IMR-90 (cell line): ENCODE results near the gene GALNT5. TPM values are rescaled to one million over a fixed set of nuclear protein-coding genes. Genes with fewer than 3 reads are reported as not detected.

Experiments used
- ATAC-seq: fragments of 200-7000 bp; cut with Tn5 transposase; 2 replicates; pipeline ENCODE4 v1.9.1; 2020; ENCODE audit warnings: low read depth, mild to moderate bottlenecking, moderate library complexity
- BruUV-seq: library from RNA; stranded (reverse); fragments of 400-500 nt; replicated peaks from 2 replicates; lab custom pipeline; 2021; lab: Mats Ljungman, UMichigan
- CTCF ChIA-PET: fragments of 300-600 bp; formaldehyde crosslinking; extraction: SDS; loops from one replicate; lab custom pipeline; 2021; ENCODE audit warnings: antibody characterized with exemption; lab: Yijun Ruan, JAX
- POLR2A ChIA-PET: fragments of 300-600 bp; sonication (Branson Sonifier 250); formaldehyde crosslinking; loops from one replicate; lab custom pipeline; 2022; ENCODE audit warnings: antibody characterized with exemption; ENCODE audit not compliant: unreplicated experiment; lab: Charles Lee
- DNase-seq: peaks from one replicate; pipeline ENCODE4 v3.0.0; 2013
- H2AFZ ChIP-seq: replicated peaks from 2 replicates; pipeline ENCODE3; 2013; ENCODE audit warnings: low read length, mild to moderate bottlenecking; ENCODE audit not compliant: poor library complexity
- H2AK5ac ChIP-seq: 2 replicates; pipeline ENCODE4 v1.6.1; 2013; ENCODE audit warnings: low read depth, low read length, inconsistent platforms
- H2AK9ac ChIP-seq: replicated peaks from 2 replicates; pipeline ENCODE3; 2013; ENCODE audit warnings: mild to moderate bottlenecking, low read depth, low read length, moderate library complexity; ENCODE audit not compliant: poor library complexity
- H2BK120ac ChIP-seq: 2 replicates; pipeline ENCODE4 v1.6.1; 2013; ENCODE audit warnings: low read depth, low read length, inconsistent platforms
- H2BK15ac ChIP-seq: 3 replicates; pipeline ENCODE4 v1.6.1; 2013; ENCODE audit warnings: low read depth, low read length, inconsistent platforms
- H2BK20ac ChIP-seq: 2 replicates; pipeline ENCODE4 v1.6.1; 2013; ENCODE audit warnings: low read depth, mild to moderate bottlenecking, inconsistent platforms, low read length, moderate library complexity
- H2BK5ac ChIP-seq: 2 replicates; pipeline ENCODE4 v1.6.1; 2013; ENCODE audit warnings: mild to moderate bottlenecking, low read depth, low read length, inconsistent platforms; ENCODE audit not compliant: poor library complexity, severe bottlenecking
- H3K14ac ChIP-seq: replicated peaks from 2 replicates; pipeline ENCODE4 v1.6.1; 2013; ENCODE audit warnings: low read depth, low read length, inconsistent platforms
- H3K18ac ChIP-seq: 2 replicates; pipeline ENCODE4 v1.6.1; 2013; ENCODE audit warnings: low read depth, low read length, control low read depth
- H3K23ac ChIP-seq: 2 replicates; pipeline ENCODE4 v1.6.1; 2013; ENCODE audit warnings: low read depth, low read length, inconsistent platforms
- H3K27ac ChIP-seq: 2 replicates; pipeline ENCODE4 v1.5.1; 2013; ENCODE audit warnings: mild to moderate bottlenecking, control low read depth, low read length; ENCODE audit not compliant: insufficient read depth
- H3K27me3 ChIP-seq: 2 replicates; pipeline ENCODE4 v1.6.1; 2013; ENCODE audit warnings: low read length; ENCODE audit not compliant: control insufficient read depth, insufficient read depth
- H3K36me3 ChIP-seq: 2 replicates; pipeline ENCODE4 v1.6.1; 2013; ENCODE audit warnings: low read length, mixed read lengths; ENCODE audit not compliant: control insufficient read depth, insufficient read depth
- H3K4ac ChIP-seq: 2 replicates; pipeline ENCODE4 v1.6.1; 2013; ENCODE audit warnings: low read depth, low read length, inconsistent platforms
- H3K4me1 ChIP-seq: 2 replicates; pipeline ENCODE4 v1.6.1; 2013; ENCODE audit warnings: low read length, mixed read lengths; ENCODE audit not compliant: control insufficient read depth, insufficient read depth
- H3K4me2 ChIP-seq: 2 replicates; pipeline ENCODE4 v1.6.1; 2013; ENCODE audit warnings: low read depth, mild to moderate bottlenecking, control low read depth, low read length, moderate library complexity
- H3K4me3 ChIP-seq: 2 replicates; pipeline ENCODE4 v1.5.1; 2013; ENCODE audit warnings: low read depth, mild to moderate bottlenecking, control low read depth, low read length, moderate library complexity; ENCODE audit not compliant: insufficient read depth
- H3K56ac ChIP-seq: 2 replicates; pipeline ENCODE4 v1.6.1; 2013; ENCODE audit warnings: low read length, inconsistent platforms; ENCODE audit not compliant: insufficient read depth; ENCODE audit errors: extremely low read depth
- H3K79me1 ChIP-seq, 2 experiments: 2 replicates each; pipeline ENCODE4 v1.6.1; 2013; ENCODE audit warnings: low read length in 2 of 2, inconsistent platforms in 1 of 2, low read depth in 1 of 2
- H3K9ac ChIP-seq: 2 replicates; pipeline ENCODE4 v1.6.1; 2013; ENCODE audit warnings: low read depth, low read length, control low read depth
- H3K9me1 ChIP-seq: 2 replicates; pipeline ENCODE4 v1.6.1; 2013; ENCODE audit warnings: low read length, inconsistent platforms; ENCODE audit not compliant: insufficient read depth
- H3K9me3 ChIP-seq: 2 replicates; pipeline ENCODE4 v1.6.1; 2013; ENCODE audit warnings: low read length; ENCODE audit not compliant: control insufficient read depth, insufficient read depth
- H4K20me1 ChIP-seq: 2 replicates; pipeline ENCODE4 v1.6.1; 2013; ENCODE audit warnings: low read length, inconsistent platforms; ENCODE audit not compliant: insufficient read depth
- H4K5ac ChIP-seq: 2 replicates; pipeline ENCODE4 v1.6.1; 2013; ENCODE audit warnings: mild to moderate bottlenecking, low read depth, low read length, control low read depth
- H4K8ac ChIP-seq, 2 experiments: 2 replicates each; pipeline ENCODE4 v1.6.1; 2013; ENCODE audit warnings: low read depth in 2 of 2, low read length in 2 of 2, control low read depth in 1 of 2, inconsistent platforms in 1 of 2
- H4K91ac ChIP-seq: 2 replicates; pipeline ENCODE4 v1.6.1; 2013; ENCODE audit warnings: low read depth, low read length, inconsistent platforms; ENCODE audit not compliant: insufficient read depth
- BHLHE40 ChIP-seq: fragments of 150-350 bp; IDR thresholded peaks from 2 replicates; pipeline ENCODE4 v1.6.1; 2016; ENCODE audit warnings: mild to moderate bottlenecking, low read depth, low read length
- CEBPB ChIP-seq: IDR thresholded peaks from 2 replicates; pipeline ENCODE4 v1.6.1; 2012; ENCODE audit warnings: low read depth, low read length, improper control_type of control experiment
- FOS ChIP-seq: fragments of 150-350 bp; IDR thresholded peaks from 2 replicates; pipeline ENCODE4 v1.6.1; 2016; ENCODE audit warnings: low read depth, low read length
- MAFK ChIP-seq: IDR thresholded peaks from 2 replicates; pipeline ENCODE4 v1.6.1; 2012; ENCODE audit warnings: low read depth, low read length, improper control_type of control experiment
- MAZ ChIP-seq: IDR thresholded peaks from 2 replicates; pipeline ENCODE4 v1.6.1; 2012; ENCODE audit warnings: low read depth, mild to moderate bottlenecking, low read length, improper control_type of control experiment, moderate library complexity, borderline replicate concordance
- MXI1 ChIP-seq: IDR thresholded peaks from 2 replicates; pipeline ENCODE4 v1.6.1; 2012; ENCODE audit warnings: low read depth, mild to moderate bottlenecking, low read length, moderate library complexity, borderline replicate concordance
- NFE2L2 ChIP-seq: fragments of 150-350 bp; IDR thresholded peaks from 2 replicates; pipeline ENCODE4 v1.6.1; 2016; ENCODE audit warnings: low read depth, mild to moderate bottlenecking, low read length
- POLR2A ChIP-seq: IDR thresholded peaks from 2 replicates; pipeline ENCODE4 v1.6.1; 2012; ENCODE audit warnings: mild to moderate bottlenecking, low read depth, low read length
- RAD21 ChIP-seq: IDR thresholded peaks from 2 replicates; pipeline ENCODE4 v1.6.1; 2012; ENCODE audit warnings: low read length, improper control_type of control experiment
- RCOR1 ChIP-seq: IDR thresholded peaks from 2 replicates; pipeline ENCODE4 v1.6.1; 2012; ENCODE audit warnings: mild to moderate bottlenecking, low read length, improper control_type of control experiment; ENCODE audit not compliant: insufficient replicate concordance
- RFX5 ChIP-seq: IDR thresholded peaks from 2 replicates; pipeline ENCODE4 v1.8.0; 2012; ENCODE audit warnings: low read depth, mild to moderate bottlenecking, low read length, moderate library complexity
- SMC3 ChIP-seq: fragments of 150-350 bp; IDR thresholded peaks from 2 replicates; pipeline ENCODE4 v1.6.1; 2016; ENCODE audit warnings: low read depth, mild to moderate bottlenecking, antibody characterized with exemption, low read length, moderate library complexity
- dilution Hi-C: fragments of 300-500 bp; cut with HindIII; formaldehyde crosslinking; loops from one replicate; pipeline ENCODE4 v1.14.3; 2018; ENCODE audit warnings: low sequenced_read_pairs; ENCODE audit not compliant: unreplicated experiment
- in situ Hi-C: fragments of 300-500 bp; cut with MboI; formaldehyde crosslinking; loops from 3 replicates; pipeline ENCODE4 v1.14.3; 2019; ENCODE audit warnings: low sequenced_read_pairs, inconsistent platforms, mixed read lengths
- intact Hi-C: fragments of 100-400 bp; cut with micrococcal nuclease; formaldehyde crosslinking; loops from 2 replicates; pipeline ENCODE4 v1.10.0; 2022
- polyA plus RNA-seq, 3 experiments: library from polyadenylated mRNA; depleted of rRNA; stranded (reverse); fragments of >200 nt; gene quantifications; 2 replicates each; pipeline ENCODE4 v1.2.3, GENCODE V29; 2012; ENCODE audit warnings: low replicate concordance in 1 of 3
- total RNA-seq: library from RNA; depleted of rRNA; stranded (reverse); fragments of >200 nt; gene quantifications from 2 replicates; pipeline ENCODE4 v1.2.3, GENCODE V29; 2012
- TF ChIP-seq, protein P1 (sequence below): conservative IDR thresholded peaks from 2 replicates; pipeline ENCODE4 v1.5.1; 2012; ENCODE audit warnings: mild to moderate bottlenecking, low read depth, low read length, improper control_type of control experiment
- TF ChIP-seq, protein P2 (sequence below): fragments of 150-350 bp; IDR thresholded peaks from 2 replicates; pipeline ENCODE4 v1.6.1; 2017; ENCODE audit warnings: mild to moderate bottlenecking, antibody characterized with exemption, low read length, low read depth
- TF ChIP-seq, protein P3 (sequence below): fragments of 150-350 bp; IDR thresholded peaks from 2 replicates; pipeline ENCODE4 v1.6.1; 2016; ENCODE audit warnings: low read depth, mild to moderate bottlenecking, low read length, moderate library complexity, borderline replicate concordance

Gene GALNT5
- total and polyA plus RNA-seq, 2 of the 4 experiments (the other 2 are of a cell fraction), result 36.3 to 63.3 TPM

DNA sequence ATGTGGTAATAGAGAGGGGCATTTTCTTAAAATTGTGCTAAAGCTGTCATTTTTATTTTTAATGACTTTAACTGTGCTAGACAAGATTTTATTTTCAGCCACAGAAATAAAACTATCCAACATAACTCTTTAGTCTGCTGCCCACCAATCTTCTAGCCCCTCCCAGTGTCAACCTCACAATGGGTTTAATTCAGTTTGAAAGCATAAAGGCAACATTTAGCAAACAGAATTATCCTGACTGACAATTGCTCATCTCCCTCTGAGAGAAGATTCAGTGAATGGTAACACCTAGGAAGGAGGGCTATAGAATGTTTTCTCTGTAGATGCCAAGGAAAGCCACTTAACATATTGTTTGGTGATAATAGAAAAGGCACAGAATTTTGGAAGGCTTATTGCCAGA, 62.9 kb downstream of the GALNT5 start:
- Histone ChIP-seq H4K20me1 (no peaks in the 10 kb centered on the region), H2BK15ac (no peak overlapping the region), H3K27me3 (no peaks in the 10 kb centered on the region), H2BK20ac (no peak overlapping the region), H3K9ac (no peak overlapping the region), H3K9me3 (no peaks in the 10 kb centered on the region), H4K91ac (no peak overlapping the region), H3K4me1 (no peaks in the 10 kb centered on the region), H2BK5ac (no peak overlapping the region), H3K4me2 (no peak overlapping the region), H2AFZ (no peak overlapping the region), H4K8ac (no peak overlapping the region), H2BK120ac (no peak overlapping the region), H3K23ac (no peak overlapping the region), H2AK5ac (no peak overlapping the region), H3K56ac (no peak overlapping the region), H3K27ac (no peak overlapping the region), H3K79me1 (no peaks in the 10 kb centered on the region), H3K4me3 (no peak overlapping the region), H3K36me3 (no peaks in the 10 kb centered on the region), H3K4ac (no peak overlapping the region), H3K18ac (no peak overlapping the region), H2AK9ac (no peak overlapping the region), H4K5ac (no peak overlapping the region), H3K14ac (no peak overlapping the region), H3K9me1 (no peaks in the 10 kb centered on the region)
- dilution Hi-C loops (no loop called here), in situ Hi-C loops (no loop called here), intact Hi-C loops (no loop called here)
- DNase-seq, result no peak
- CTCF ChIA-PET, result no interaction called here
- TF ChIP-seq, protein P1, sequence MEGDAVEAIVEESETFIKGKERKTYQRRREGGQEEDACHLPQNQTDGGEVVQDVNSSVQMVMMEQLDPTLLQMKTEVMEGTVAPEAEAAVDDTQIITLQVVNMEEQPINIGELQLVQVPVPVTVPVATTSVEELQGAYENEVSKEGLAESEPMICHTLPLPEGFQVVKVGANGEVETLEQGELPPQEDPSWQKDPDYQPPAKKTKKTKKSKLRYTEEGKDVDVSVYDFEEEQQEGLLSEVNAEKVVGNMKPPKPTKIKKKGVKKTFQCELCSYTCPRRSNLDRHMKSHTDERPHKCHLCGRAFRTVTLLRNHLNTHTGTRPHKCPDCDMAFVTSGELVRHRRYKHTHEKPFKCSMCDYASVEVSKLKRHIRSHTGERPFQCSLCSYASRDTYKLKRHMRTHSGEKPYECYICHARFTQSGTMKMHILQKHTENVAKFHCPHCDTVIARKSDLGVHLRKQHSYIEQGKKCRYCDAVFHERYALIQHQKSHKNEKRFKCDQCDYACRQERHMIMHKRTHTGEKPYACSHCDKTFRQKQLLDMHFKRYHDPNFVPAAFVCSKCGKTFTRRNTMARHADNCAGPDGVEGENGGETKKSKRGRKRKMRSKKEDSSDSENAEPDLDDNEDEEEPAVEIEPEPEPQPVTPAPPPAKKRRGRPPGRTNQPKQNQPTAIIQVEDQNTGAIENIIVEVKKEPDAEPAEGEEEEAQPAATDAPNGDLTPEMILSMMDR, result no peak
- TF ChIP-seq MAZ (no peak), MXI1 (no peak), MAFK (no peak), POLR2A (no peak), RAD21 (no peak), SMC3 (no peak), CEBPB (no peak), FOS (no peak), NFE2L2 (no peak), RCOR1 (no peak), RFX5 (no peak), BHLHE40 (no peak)
- TF ChIP-seq, protein P2, sequence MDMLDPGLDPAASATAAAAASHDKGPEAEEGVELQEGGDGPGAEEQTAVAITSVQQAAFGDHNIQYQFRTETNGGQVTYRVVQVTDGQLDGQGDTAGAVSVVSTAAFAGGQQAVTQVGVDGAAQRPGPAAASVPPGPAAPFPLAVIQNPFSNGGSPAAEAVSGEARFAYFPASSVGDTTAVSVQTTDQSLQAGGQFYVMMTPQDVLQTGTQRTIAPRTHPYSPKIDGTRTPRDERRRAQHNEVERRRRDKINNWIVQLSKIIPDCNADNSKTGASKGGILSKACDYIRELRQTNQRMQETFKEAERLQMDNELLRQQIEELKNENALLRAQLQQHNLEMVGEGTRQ, result no peak
- TF ChIP-seq, protein P3, sequence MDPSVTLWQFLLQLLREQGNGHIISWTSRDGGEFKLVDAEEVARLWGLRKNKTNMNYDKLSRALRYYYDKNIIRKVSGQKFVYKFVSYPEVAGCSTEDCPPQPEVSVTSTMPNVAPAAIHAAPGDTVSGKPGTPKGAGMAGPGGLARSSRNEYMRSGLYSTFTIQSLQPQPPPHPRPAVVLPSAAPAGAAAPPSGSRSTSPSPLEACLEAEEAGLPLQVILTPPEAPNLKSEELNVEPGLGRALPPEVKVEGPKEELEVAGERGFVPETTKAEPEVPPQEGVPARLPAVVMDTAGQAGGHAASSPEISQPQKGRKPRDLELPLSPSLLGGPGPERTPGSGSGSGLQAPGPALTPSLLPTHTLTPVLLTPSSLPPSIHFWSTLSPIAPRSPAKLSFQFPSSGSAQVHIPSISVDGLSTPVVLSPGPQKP, result no peak
- no peak for ATAC-seq
- BruUV-seq, result no TSS peak
- POLR2A ChIA-PET, result no interaction called here
